ENCODE data around the gene APOA4. TPM values are rescaled to one million over a fixed set of nuclear protein-coding genes. Genes with fewer than 3 reads are reported as not detected.

The APOA4 gene
- total and polyA plus RNA-seq, 9 of the 15 experiments (the other 6 are each of a cell fraction or from before 2014, with no cell fraction given) = 0.07 TPM; not detected in 8

DNA sequence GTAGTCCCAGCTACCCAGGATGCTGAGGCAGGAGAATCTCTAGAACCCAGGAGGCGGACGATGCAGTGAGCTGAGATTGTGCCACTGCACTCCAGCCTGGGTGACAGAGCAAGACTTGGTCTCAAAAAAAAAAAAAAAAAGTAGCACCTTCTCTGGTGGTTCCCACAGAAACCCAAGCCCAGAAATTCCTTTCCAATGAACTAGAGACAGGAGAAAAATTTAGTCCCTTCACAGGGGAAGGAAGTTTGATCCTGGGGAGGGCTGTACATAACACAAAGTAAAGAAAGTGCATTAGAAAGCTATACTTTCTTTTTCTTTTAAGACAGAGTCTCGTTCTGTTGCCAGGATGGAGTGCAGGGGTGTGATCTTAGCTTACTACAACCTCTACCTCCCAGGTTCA, 39.8 kb upstream of the APOA4 start (continued):
- TF ChIP-seq, protein P1, sequence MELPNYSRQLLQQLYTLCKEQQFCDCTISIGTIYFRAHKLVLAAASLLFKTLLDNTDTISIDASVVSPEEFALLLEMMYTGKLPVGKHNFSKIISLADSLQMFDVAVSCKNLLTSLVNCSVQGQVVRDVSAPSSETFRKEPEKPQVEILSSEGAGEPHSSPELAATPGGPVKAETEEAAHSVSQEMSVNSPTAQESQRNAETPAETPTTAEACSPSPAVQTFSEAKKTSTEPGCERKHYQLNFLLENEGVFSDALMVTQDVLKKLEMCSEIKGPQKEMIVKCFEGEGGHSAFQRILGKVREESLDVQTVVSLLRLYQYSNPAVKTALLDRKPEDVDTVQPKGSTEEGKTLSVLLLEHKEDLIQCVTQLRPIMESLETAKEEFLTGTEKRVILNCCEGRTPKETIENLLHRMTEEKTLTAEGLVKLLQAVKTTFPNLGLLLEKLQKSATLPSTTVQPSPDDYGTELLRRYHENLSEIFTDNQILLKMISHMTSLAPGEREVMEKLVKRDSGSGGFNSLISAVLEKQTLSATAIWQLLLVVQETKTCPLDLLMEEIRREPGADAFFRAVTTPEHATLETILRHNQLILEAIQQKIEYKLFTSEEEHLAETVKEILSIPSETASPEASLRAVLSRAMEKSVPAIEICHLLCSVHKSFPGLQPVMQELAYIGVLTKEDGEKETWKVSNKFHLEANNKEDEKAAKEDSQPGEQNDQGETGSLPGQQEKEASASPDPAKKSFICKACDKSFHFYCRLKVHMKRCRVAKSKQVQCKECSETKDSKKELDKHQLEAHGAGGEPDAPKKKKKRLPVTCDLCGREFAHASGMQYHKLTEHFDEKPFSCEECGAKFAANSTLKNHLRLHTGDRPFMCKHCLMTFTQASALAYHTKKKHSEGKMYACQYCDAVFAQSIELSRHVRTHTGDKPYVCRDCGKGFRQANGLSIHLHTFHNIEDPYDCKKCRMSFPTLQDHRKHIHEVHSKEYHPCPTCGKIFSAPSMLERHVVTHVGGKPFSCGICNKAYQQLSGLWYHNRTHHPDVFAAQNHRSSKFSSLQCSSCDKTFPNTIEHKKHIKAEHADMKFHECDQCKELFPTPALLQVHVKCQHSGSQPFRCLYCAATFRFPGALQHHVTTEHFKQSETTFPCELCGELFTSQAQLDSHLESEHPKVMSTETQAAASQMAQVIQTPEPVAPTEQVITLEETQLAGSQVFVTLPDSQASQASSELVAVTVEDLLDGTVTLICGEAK (IDR thresholded peaks at IDR 0.05) = no peak
- TF ChIP-seq, protein P1 (CRISPR knock-in tag; IDR thresholded peaks at IDR 0.05) = no peak
- no peak for TF ChIP-seq SMARCA5 (IDR thresholded peaks at IDR 0.05)
